Activated CD4-positive, alpha-beta memory T cell treated with anti-CD3 and anti-CD28 coated beads for 36 hours (primary cell): Measurements from ENCODE around the gene CTNNA2. TPM values are rescaled to one million over a fixed set of nuclear protein-coding genes. Genes with fewer than 3 reads are reported as not detected.

Experiments
- CTCF ChIA-PET: fragments of 350-600 bp; sonication (Branson Sonifier 250); formaldehyde crosslinking; loops from one replicate; lab custom pipeline; 2021; ENCODE audit warnings: antibody characterized with exemption, inconsistent platforms; lab: Charles Lee
- POLR2A ChIA-PET: fragments of 350-600 bp; sonication (Branson Sonifier 250); formaldehyde crosslinking; loops from one replicate; lab custom pipeline; 2021; ENCODE audit warnings: antibody characterized with exemption; lab: Charles Lee
- DNase-seq: peaks from one replicate; pipeline ENCODE4 v3.0.0-alpha.2; 2020
- H3K27ac Mint-ChIP-seq: one replicate; pipeline ENCODE4 v1.8.0; 2021; ENCODE audit warnings: mixed read lengths
- H3K27me3 Mint-ChIP-seq: one replicate; pipeline ENCODE4 v1.8.0; 2021; ENCODE audit warnings: mixed read lengths
- H3K36me3 Mint-ChIP-seq: one replicate; pipeline ENCODE4 v1.8.0; 2021; ENCODE audit warnings: mixed read lengths
- H3K4me1 Mint-ChIP-seq: one replicate; pipeline ENCODE4 v1.8.0; 2021; ENCODE audit warnings: low read depth, mixed read lengths
- H3K4me3 Mint-ChIP-seq: one replicate; pipeline ENCODE4 v1.8.0; 2021; ENCODE audit warnings: mild to moderate bottlenecking, mixed read lengths
- H3K9me3 Mint-ChIP-seq: one replicate; pipeline ENCODE4 v1.8.0; 2021; ENCODE audit warnings: mixed read lengths
- intact Hi-C: fragments of 100-400 bp; cut with micrococcal nuclease; formaldehyde crosslinking; loops from one replicate; pipeline ENCODE4 v1.15.1; 2023
- total RNA-seq, 2 experiments: library from RNA; stranded (reverse); gene quantifications; one replicate each; pipeline ENCODE4 v1.2.3, GENCODE V29; 2021

CTNNA2 gene
- total RNA-seq, 2 experiments from 2014 or later: not detected

- ChIA-PET POLR2A (no interaction called here), CTCF (no interaction called here)
Observed at GRCh38 chr2:79822136-79822535, 309.3 kb downstream of the CTNNA2 start.

GRCh38 chr2:79824086-79824786 is 311.4 kb downstream of the CTNNA2 start:
- H3K27me3 Mint-ChIP-seq: no peaks in the 10 kb centered on the region
- ChIA-PET CTCF (no interaction called here), POLR2A (no interaction called here)
- no peak overlapping the region for H3K27ac Mint-ChIP-seq
- no peaks in the 10 kb centered on the region for H3K36me3 Mint-ChIP-seq
- peaks cover 18% of the 10 kb centered on the region for H3K9me3 Mint-ChIP-seq
- DNase-seq: no peak
- intact Hi-C loops: no loop called here
- no peaks in the 10 kb centered on the region for H3K4me1 Mint-ChIP-seq
- H3K4me3 Mint-ChIP-seq: no peak overlapping the region

More at GRCh38 chr2:79822136-79822535, 309.3 kb downstream of the CTNNA2 start:
- intact Hi-C loops: no loop called here
- H3K4me3 Mint-ChIP-seq: no peak overlapping the region
- H3K9me3 Mint-ChIP-seq: peaks cover 18% of the 10 kb centered on the region
- DNase-seq: no peak
- no peaks in the 10 kb centered on the region for H3K4me1 Mint-ChIP-seq
- no peaks in the 10 kb centered on the region for H3K27me3 Mint-ChIP-seq
- H3K36me3 Mint-ChIP-seq: no peaks in the 10 kb centered on the region
- H3K27ac Mint-ChIP-seq: no peak overlapping the region

GRCh38 chr2:79827881-79828280 is 315.0 kb downstream of the CTNNA2 start:
- CTCF ChIA-PET: no interaction called here
- Mint-ChIP-seq H3K4me3 (no peak overlapping the region), H3K9me3 (peaks cover 20% of the 10 kb centered on the region), H3K27me3 (no peaks in the 10 kb centered on the region), H3K36me3 (no peaks in the 10 kb centered on the region), H3K27ac (no peak overlapping the region), H3K4me1 (no peaks in the 10 kb centered on the region)
- POLR2A ChIA-PET: no interaction called here
- intact Hi-C loops: no loop called here
- no peak for DNase-seq

GRCh38 chr2:79830501-79830900 is 317.6 kb downstream of the CTNNA2 start:
- ChIA-PET POLR2A (no interaction called here), CTCF (no interaction called here)
- DNase-seq: no peak
- intact Hi-C loops: no loop called here
- Mint-ChIP-seq H3K4me1 (no peaks in the 10 kb centered on the region), H3K4me3 (no peak overlapping the region), H3K36me3 (no peaks in the 10 kb centered on the region), H3K9me3 (peaks cover 17% of the 10 kb centered on the region), H3K27ac (no peak overlapping the region), H3K27me3 (no peaks in the 10 kb centered on the region)

GRCh38 chr2:79831961-79832360 is 319.1 kb downstream of the CTNNA2 start:
- CTCF ChIA-PET: no interaction called here
- no peaks in the 10 kb centered on the region for H3K27me3 Mint-ChIP-seq
- H3K4me3 Mint-ChIP-seq: no peak overlapping the region
- POLR2A ChIA-PET: no interaction called here
- no peaks in the 10 kb centered on the region for H3K36me3 Mint-ChIP-seq
- no peak overlapping the region for H3K27ac Mint-ChIP-seq
- no peak for DNase-seq
- no peaks in the 10 kb centered on the region for H3K4me1 Mint-ChIP-seq
- intact Hi-C loops: no loop called here
- H3K9me3 Mint-ChIP-seq: peaks cover 13% of the 10 kb centered on the region

GRCh38 chr2:79832511-79833234 is 319.8 kb downstream of the CTNNA2 start:
- H3K27me3 Mint-ChIP-seq: no peaks in the 10 kb centered on the region
- no peaks in the 10 kb centered on the region for H3K36me3 Mint-ChIP-seq
- H3K4me1 Mint-ChIP-seq: no peaks in the 10 kb centered on the region
- POLR2A ChIA-PET: no interaction called here
- no peak overlapping the region for H3K27ac Mint-ChIP-seq
- intact Hi-C loops: no loop called here
- peaks cover 13% of the 10 kb centered on the region for H3K9me3 Mint-ChIP-seq
- DNase-seq: no peak
- H3K4me3 Mint-ChIP-seq: no peak overlapping the region
- CTCF ChIA-PET: no interaction called here

- Mint-ChIP-seq H3K27me3 (no peaks in the 10 kb centered on the region), H3K36me3 (no peaks in the 10 kb centered on the region), H3K9me3 (peaks cover 13% of the 10 kb centered on the region), H3K4me1 (no peaks in the 10 kb centered on the region), H3K27ac (no peak overlapping the region), H3K4me3 (no peak overlapping the region)
- DNase-seq: no peak
- POLR2A ChIA-PET: no interaction called here
- intact Hi-C loops: no loop called here
- CTCF ChIA-PET: no interaction called here
Observed at GRCh38 chr2:79833235-79833878, 320.5 kb downstream of the CTNNA2 start.

- intact Hi-C loops: no loop called here
- Mint-ChIP-seq H3K4me1 (no peaks in the 10 kb centered on the region), H3K36me3 (no peaks in the 10 kb centered on the region), H3K9me3 (peaks cover 15% of the 10 kb centered on the region), H3K27ac (no peak overlapping the region), H3K4me3 (no peak overlapping the region), H3K27me3 (no peaks in the 10 kb centered on the region)
- ChIA-PET CTCF (no interaction called here), POLR2A (no interaction called here)
- no peak for DNase-seq
Observed at GRCh38 chr2:79835911-79836310, 323.1 kb downstream of the CTNNA2 start.

GRCh38 chr2:79844011-79844410 is 331.2 kb downstream of the CTNNA2 start:
- Mint-ChIP-seq H3K9me3 (peaks cover 4% of the 10 kb centered on the region), H3K4me3 (no peak overlapping the region), H3K4me1 (no peaks in the 10 kb centered on the region), H3K27ac (no peak overlapping the region), H3K27me3 (no peaks in the 10 kb centered on the region), H3K36me3 (no peaks in the 10 kb centered on the region)
- DNase-seq: no peak
- intact Hi-C loops: no loop called here
- POLR2A ChIA-PET: no interaction called here
- CTCF ChIA-PET: no interaction called here

- intact Hi-C loops: no loop called here
- Mint-ChIP-seq H3K4me3 (no peak overlapping the region), H3K27me3 (no peaks in the 10 kb centered on the region), H3K4me1 (no peaks in the 10 kb centered on the region), H3K27ac (no peak overlapping the region), H3K9me3 (peaks cover 5% of the 10 kb centered on the region), H3K36me3 (no peaks in the 10 kb centered on the region)
- DNase-seq: no peak
- CTCF ChIA-PET: no interaction called here
- POLR2A ChIA-PET: no interaction called here
Observed at GRCh38 chr2:79846878-79847277, 334.0 kb downstream of the CTNNA2 start.

- Mint-ChIP-seq H3K9me3 (peaks cover 7% of the 10 kb centered on the region), H3K4me3 (no peak overlapping the region), H3K36me3 (no peaks in the 10 kb centered on the region), H3K27ac (no peak overlapping the region), H3K4me1 (no peaks in the 10 kb centered on the region), H3K27me3 (no peaks in the 10 kb centered on the region)
- DNase-seq: no peak
- ChIA-PET CTCF (no interaction called here), POLR2A (no interaction called here)
- intact Hi-C loops: no loop called here
Observed at GRCh38 chr2:79849241-79849640, 336.4 kb downstream of the CTNNA2 start.

- Mint-ChIP-seq H3K9me3 (peaks cover 7% of the 10 kb centered on the region), H3K4me3 (no peak overlapping the region)
- CTCF ChIA-PET: no interaction called here
Observed at GRCh38 chr2:79849949-79850348, 337.1 kb downstream of the CTNNA2 start.

More at GRCh38 chr2:79849949-79850348, 337.1 kb downstream of the CTNNA2 start:
- H3K36me3 Mint-ChIP-seq: no peaks in the 10 kb centered on the region
- no peak overlapping the region for H3K27ac Mint-ChIP-seq
- POLR2A ChIA-PET: no interaction called here
- DNase-seq: no peak
- H3K4me1 Mint-ChIP-seq: no peaks in the 10 kb centered on the region
- H3K27me3 Mint-ChIP-seq: no peaks in the 10 kb centered on the region
- intact Hi-C loops: no loop called here
